Inferior parietal cortex (tissue), 1 donor: ENCODE results near the gene HSH2D.

Source experiments
- DNase-seq: peaks from one replicate; pipeline ENCODE4 v3.0.0-alpha.2; 2016; ENCODE audit errors: extremely low spot score

The HSH2D gene

GRCh38 chr19:16191216-16191908 lies 47.9 kb downstream of the HSH2D start:
- no peak for DNase-seq

GRCh38 chr19:16193466-16193865 lies 50.0 kb downstream of the HSH2D start:
- no peak for DNase-seq

- DNase-seq: no peak
Measured at GRCh38 chr19:16197188-16197621, 53.7 kb downstream of the HSH2D start.

GRCh38 chr19:16197622-16198369 lies 54.3 kb downstream of the HSH2D start, which contains the start of gene AP1M1:
Gene AP1M1 (plus strand): TSS chr19:16197911. CDS start chr19:16198027, 116 bp downstream.
- DNase-seq: peak; percentile 99

GRCh38 chr19:16198370-16198651 lies 54.8 kb downstream of the HSH2D start:
- no peak for DNase-seq

GRCh38 chr19:16199275-16199932 lies 55.9 kb downstream of the HSH2D start:
- no peak for DNase-seq

GRCh38 chr19:16200038-16201010 lies 56.8 kb downstream of the HSH2D start:
- no peak for DNase-seq

GRCh38 chr19:16201011-16201391 lies 57.5 kb downstream of the HSH2D start:
- DNase-seq: no peak

GRCh38 chr19:16202320-16203255 lies 59.1 kb downstream of the HSH2D start:
- DNase-seq: no peak

GRCh38 chr19:16203256-16204004 lies 59.9 kb downstream of the HSH2D start:
- no peak for DNase-seq

GRCh38 chr19:16204005-16204294 lies 60.5 kb downstream of the HSH2D start:
- DNase-seq: no peak

GRCh38 chr19:16205205-16206045 lies 61.9 kb downstream of the HSH2D start:
- DNase-seq: no peak

GRCh38 chr19:16206046-16206605 lies 62.6 kb downstream of the HSH2D start:
- no peak for DNase-seq

GRCh38 chr19:16206637-16207036 lies 63.2 kb downstream of the HSH2D start:
- DNase-seq: no peak

- DNase-seq: no peak
Measured at GRCh38 chr19:16207063-16207462, 63.6 kb downstream of the HSH2D start.

- no peak for DNase-seq
Measured at GRCh38 chr19:16207490-16208025, 64.1 kb downstream of the HSH2D start.
